ENCODE measurements around the gene HNRNPCL1.
"Not testable (repeated sequence)": the region's sequence is repeated elsewhere in the genome, so short reads cannot be mapped to it uniquely, and the experiment has no call there.

GRCh38 chr1:12886101-12886500 is 37.6 kb upstream of the HNRNPCL1 start, which contains the start of gene PRAMEF4:
- not testable (repeated sequence) for TF ChIP-seq GABPA (IDR thresholded peaks at IDR 0.05; ENCODE audit: low read depth); CTCF (IDR thresholded peaks at IDR 0.05); RAD21 (IDR thresholded peaks at IDR 0.05; ENCODE audit: low read length); RFX5 (IDR thresholded peaks at IDR 0.05; ENCODE audit: low read length); ELF1 (IDR thresholded peaks at IDR 0.05); FOXJ3 (CRISPR knock-in tag; IDR thresholded peaks at IDR 0.05); TAF1 (IDR thresholded peaks at IDR 0.05; ENCODE audit: borderline replicate concordance, low read depth, low read length); JUND (IDR thresholded peaks at IDR 0.05); GATA2 (CRISPR knock-in tag; IDR thresholded peaks at IDR 0.05); YY1 (IDR thresholded peaks at IDR 0.05; ENCODE audit: low read depth); PBX3 (IDR thresholded peaks at IDR 0.05); MEF2A (IDR thresholded peaks at IDR 0.05; ENCODE audit: borderline replicate concordance, low read depth); EZH2phosphoT487 (IDR thresholded peaks at IDR 0.05; ENCODE audit: borderline replicate concordance, low read depth)
